GM18517 (cell line): ENCODE data around the gene PDS5A.
"Not testable (repeated sequence)": the region's sequence is repeated elsewhere in the genome, so short reads cannot be mapped to it uniquely, and the experiment has no call there.

Experiments used
- ATAC-seq: cut with Tn5 transposase; IDR thresholded peaks from one replicate; pipeline ENCODE4 v1.9.1; 2021; ENCODE audit warnings: mild to moderate bottlenecking, moderate library complexity; ENCODE audit not compliant: unreplicated experiment

The PDS5A gene

GRCh38 chr4:39840516-39840915 lies 137.2 kb downstream of the PDS5A start:
- ATAC-seq = not testable (repeated sequence)

GRCh38 chr4:39840027-39840426 lies 137.7 kb downstream of the PDS5A start:
- no peak for ATAC-seq

GRCh38 chr4:39838431-39838830 lies 139.3 kb downstream of the PDS5A start:
- not testable (repeated sequence) for ATAC-seq

GRCh38 chr4:39834269-39834668 lies 143.4 kb downstream of the PDS5A start:
- ATAC-seq = no peak

- ATAC-seq = no peak
Measured at GRCh38 chr4:39825741-39826231, 151.9 kb downstream of the PDS5A start.

GRCh38 chr4:39825090-39825489 lies 152.6 kb downstream of the PDS5A start:
- ATAC-seq = no peak

GRCh38 chr4:39823191-39823590 lies 154.5 kb downstream of the PDS5A start:
- ATAC-seq = no peak

GRCh38 chr4:39822662-39823061 lies 155.0 kb downstream of the PDS5A start:
- no peak for ATAC-seq

- ATAC-seq = no peak
Measured at GRCh38 chr4:39821951-39822350, 155.8 kb downstream of the PDS5A start.

- ATAC-seq = no peak
Measured at GRCh38 chr4:39820186-39820585, 157.5 kb downstream of the PDS5A start.

- no peak for ATAC-seq
Measured at GRCh38 chr4:39818646-39819045, 159.1 kb downstream of the PDS5A start.

- ATAC-seq = no peak
Measured at GRCh38 chr4:39814403-39815185, 163.1 kb downstream of the PDS5A start.

GRCh38 chr4:39813761-39814160 lies 163.9 kb downstream of the PDS5A start:
- ATAC-seq = not testable (repeated sequence)

- ATAC-seq = not testable (repeated sequence)
Measured at GRCh38 chr4:39813033-39813432, 164.7 kb downstream of the PDS5A start.

GRCh38 chr4:39812500-39812899 lies 165.2 kb downstream of the PDS5A start:
- ATAC-seq = no peak

GRCh38 chr4:39808231-39808749 lies 169.4 kb downstream of the PDS5A start:
- no peak for ATAC-seq

- no peak for ATAC-seq
Measured at GRCh38 chr4:39802005-39802404, 175.7 kb downstream of the PDS5A start.

- ATAC-seq = not testable (repeated sequence)
Measured at GRCh38 chr4:39792976-39793375, 184.7 kb downstream of the PDS5A start.

- no peak for ATAC-seq
Measured at GRCh38 chr4:39792529-39792928, 185.2 kb downstream of the PDS5A start.

- ATAC-seq = no peak
Measured at GRCh38 chr4:39792128-39792527, 185.6 kb downstream of the PDS5A start.

- no peak for ATAC-seq
Measured at GRCh38 chr4:39786838-39787237, 190.9 kb downstream of the PDS5A start.

- ATAC-seq = no peak
Measured at GRCh38 chr4:39785083-39785482, 192.6 kb downstream of the PDS5A start.
